ENCODE results near the gene FKBP3. TPM values are rescaled to one million over a fixed set of nuclear protein-coding genes. Genes with fewer than 3 reads are reported as not detected.

FKBP3 gene
- total and polyA plus RNA-seq, 2 of the 8 experiments (the other 6 are each of a cell fraction or from before 2014, with no cell fraction given), result 36.0 to 149 TPM

GRCh38 chr14:45177076-45177475, 42.8 kb upstream of the FKBP3 start:
- Histone ChIP-seq H3K4me2 (ENCODE audit: insufficient read depth in 1 of 2, low read depth in 2 of 2, low read length in 2 of 2) (no peak overlapping the region), H3K4me3 (ENCODE audit: extremely low read depth in 1 of 4, insufficient read depth in 2 of 4, low read depth in 3 of 4, low read length in 4 of 4) (no peak overlapping the region), H3K36me3 (ENCODE audit: control insufficient read depth in 2 of 4, insufficient read depth in 4 of 4, low read length in 3 of 4) (peaks cover 0 to 11% (median under 1%) of the 10 kb centered on the region in 4 experiments; a peak in 1 of 8 replicates), H4K20me1 (replicated peaks in 1 of 2; ENCODE audit: control insufficient read depth in 1 of 2, insufficient read depth in 2 of 2, low read length in 2 of 2) (no peaks in the 10 kb centered on the region), H3K23ac (ENCODE audit: insufficient read length) (no peak overlapping the region), H3K4me1 (replicated peaks in 1 of 4; ENCODE audit: control insufficient read depth in 3 of 4, insufficient read depth in 4 of 4, low read length in 3 of 4) (0 out of 7 replicates have a peak, but pooled peaks cover 0 to 3% (median 0%) of the 10 kb centered on the region in 4 experiments), H2BK5ac (ENCODE audit: low read depth, low read length) (no peak overlapping the region), H3K56ac (replicated peaks; ENCODE audit: insufficient read length, low read depth, low read length) (no peak overlapping the region), H3K23me2 (ENCODE audit: low read depth, low read length) (no peaks in the 10 kb centered on the region), H2BK12ac (ENCODE audit: low read depth, low read length) (no peak overlapping the region), H3K4ac (replicated peaks; ENCODE audit: insufficient read length, low read depth, low read length) (no peak overlapping the region), H3K9ac (replicated peaks in 1 of 4; ENCODE audit: extremely low read depth in 1 of 4, low read depth in 3 of 4, low read length in 3 of 4) (no peak overlapping the region), H2AFZ (ENCODE audit: low read length) (no peak overlapping the region), H2AK5ac (ENCODE audit: low read depth, low read length) (no peak overlapping the region), H3K79me1 (ENCODE audit: low read depth, low read length) (no peaks in the 10 kb centered on the region; the same call in 1 of the 2 replicates), H2BK15ac (ENCODE audit: low read length) (no peak overlapping the region), H3K18ac (ENCODE audit: extremely low read depth, low read length) (no peak overlapping the region), H3K14ac (ENCODE audit: insufficient read length) (no peak overlapping the region), H3K9me3 (ENCODE audit: insufficient read depth in 2 of 2, low read depth in 1 of 2, low read length in 1 of 2) (no peaks in the 10 kb centered on the region), H3K27me3 (replicated peaks in 1 of 4; ENCODE audit: control insufficient read depth in 3 of 4, extremely low read depth in 1 of 4, insufficient read depth in 3 of 4, low read length in 3 of 4) (no peaks in the 10 kb centered on the region), H2BK20ac (ENCODE audit: low read length) (no peak overlapping the region), H4K5ac (ENCODE audit: insufficient read length, low read depth, low read length) (no peak overlapping the region), H3K79me2 (ENCODE audit: control insufficient read depth in 1 of 2, insufficient read depth in 2 of 2, low read length in 2 of 2) (no peaks in the 10 kb centered on the region), H3K27ac (ENCODE audit: low read depth, low read length) (no peak overlapping the region), H4K8ac (ENCODE audit: extremely low read depth, insufficient read depth, low read length) (no peak overlapping the region), H4K91ac (replicated peaks; ENCODE audit: insufficient read length, low read length) (no peak overlapping the region), H2BK120ac (replicated peaks; ENCODE audit: low read depth, low read length) (no peak overlapping the region)
- no peak for DNase-seq (ENCODE audit: low read depth in 1 of 2, low spot score in 2 of 2)
- POLR2A ChIA-PET (ENCODE audit: partially characterized antibody), result no interaction called here
- 91% methylated on average over 5 of the region's 5 CpGs; no CpG with 5 or more reads in 1 of the 2 experiments for WGBS, 2 experiments (ENCODE audit: extremely low coverage in 1 of 2, insufficient coverage in 1 of 2, insufficient read length in 1 of 2, insufficient replicate concordance in 2 of 2, low coverage in 1 of 2, low lambda C conversion rate in 2 of 2, missing lambda C conversion rate in 1 of 2)
- no peak for FAIRE-seq
- CTCF ChIA-PET (ENCODE audit: partially characterized antibody), result no interaction called here
- TF ChIP-seq TAF1 (IDR thresholded peaks at IDR 0.05; ENCODE audit: low read depth, low read length) (no peak), BRCA1 (IDR thresholded peaks at IDR 0.05; ENCODE audit: low read depth, low read length) (no peak), SP2 (IDR thresholded peaks at IDR 0.05; ENCODE audit: low read length) (no peak), CBX5 (IDR thresholded peaks at IDR 0.05; ENCODE audit: low read depth, low read length) (no peak)

Measured in H1 (cell line).